ENCODE measurements around the gene CSGALNACT2. TPM values are rescaled to one million over a fixed set of nuclear protein-coding genes. Genes with fewer than 3 reads are reported as not detected.
A peak's percentile ranks its signal among the peaks of the same experiment; 100 is the strongest.

The CSGALNACT2 gene
- total RNA-seq, 1 donor from 2014 or later: 4.9 TPM

DNA sequence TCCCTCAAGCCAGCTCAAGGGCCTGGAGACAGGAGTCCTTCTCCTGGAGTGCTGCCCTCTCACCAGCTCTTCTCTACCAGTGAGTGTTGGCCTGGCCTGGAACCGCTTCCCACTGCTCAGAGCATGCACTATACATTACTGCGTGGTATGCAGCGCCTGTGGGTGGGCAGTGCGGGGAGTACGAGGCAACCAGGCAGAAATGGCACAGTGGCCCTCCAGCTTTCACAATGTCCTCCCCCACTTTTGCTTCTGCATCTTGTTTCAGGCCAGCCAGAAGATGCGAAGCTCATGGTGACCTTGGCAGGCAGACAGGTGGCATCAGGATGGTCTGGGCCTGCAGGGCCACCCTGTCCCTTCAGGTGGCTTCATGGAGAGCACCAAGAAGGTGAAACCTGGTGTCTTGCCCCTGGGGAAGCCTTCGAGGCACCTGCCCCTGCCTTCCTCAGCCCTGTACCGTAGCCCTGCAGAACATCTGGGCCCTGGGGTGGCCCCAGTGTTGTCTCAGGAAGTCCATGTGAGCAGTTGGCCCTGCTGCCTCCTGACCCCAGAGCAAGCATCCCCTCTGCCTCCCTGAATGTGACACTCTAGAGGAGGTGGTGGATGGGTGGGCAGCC lies 92.8 kb downstream of the CSGALNACT2 start:
- ATAC-seq: no peak

DNA sequence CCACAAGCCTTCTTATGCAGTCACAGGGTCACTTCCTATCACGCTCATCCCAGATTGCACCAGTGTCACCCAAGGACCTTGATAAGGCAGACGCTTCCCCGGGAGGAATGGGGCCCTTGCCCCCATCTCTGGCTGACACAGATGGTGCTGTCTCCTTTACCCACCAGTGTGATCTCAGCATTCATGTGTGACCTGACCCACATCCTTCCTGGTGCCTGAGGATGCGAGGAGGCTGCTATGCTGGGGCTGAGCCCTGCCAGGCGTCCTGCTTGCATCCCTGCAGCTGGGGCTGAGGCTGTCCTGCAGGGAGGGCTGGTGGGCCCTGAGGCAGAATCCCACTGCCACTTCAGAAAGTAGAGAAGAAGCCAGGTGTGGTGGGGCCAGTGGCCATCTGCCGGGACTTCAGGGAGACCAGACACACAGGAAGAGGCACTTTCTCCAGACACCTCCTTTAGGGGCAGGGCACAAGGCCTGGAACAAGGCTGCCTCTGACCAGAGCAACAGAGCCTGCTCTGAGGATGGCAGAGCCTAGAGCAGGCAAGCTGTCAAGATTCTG lies 93.4 kb downstream of the CSGALNACT2 start:
- ATAC-seq: peak; percentile 28

DNA sequence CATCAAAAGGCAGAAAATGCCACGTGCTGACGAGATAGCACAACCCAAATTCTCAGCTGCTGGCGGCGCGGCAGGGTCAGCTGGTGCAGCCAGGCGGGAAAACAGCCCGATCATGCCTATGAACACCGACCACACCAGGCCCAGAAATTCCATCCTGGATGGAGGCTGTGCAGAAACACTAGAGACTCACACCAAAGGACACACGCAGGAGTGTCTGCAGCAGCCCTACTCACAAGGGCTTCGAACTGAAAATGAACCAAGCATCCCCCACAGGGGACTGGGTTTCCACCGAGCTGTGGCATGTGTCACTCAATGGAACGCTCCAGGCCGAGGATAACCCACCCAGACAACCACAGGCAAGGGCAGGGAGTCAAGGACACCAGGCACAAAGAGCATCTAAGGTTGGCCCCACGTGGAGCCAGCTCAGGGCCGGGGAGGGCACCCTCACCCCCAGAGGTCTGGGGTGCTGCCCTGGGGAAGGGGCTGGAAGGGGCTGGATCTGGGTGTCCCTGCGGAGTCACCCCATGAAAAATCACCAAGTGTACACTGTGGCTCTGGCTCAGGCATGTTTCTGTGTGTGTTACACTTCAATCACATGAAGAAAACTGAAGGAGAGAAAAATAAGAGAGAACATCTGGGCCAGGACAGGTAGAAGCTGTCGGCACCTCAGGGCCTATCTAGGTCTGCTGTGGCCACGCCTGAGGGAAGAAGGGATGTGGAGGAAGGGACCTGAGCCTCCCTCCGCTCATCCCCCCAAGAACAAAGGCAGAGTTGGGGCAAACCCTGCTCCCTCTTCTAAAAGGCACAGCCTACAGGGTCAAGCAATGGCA lies 95.6 kb downstream of the CSGALNACT2 start:
- ATAC-seq: no peak

DNA sequence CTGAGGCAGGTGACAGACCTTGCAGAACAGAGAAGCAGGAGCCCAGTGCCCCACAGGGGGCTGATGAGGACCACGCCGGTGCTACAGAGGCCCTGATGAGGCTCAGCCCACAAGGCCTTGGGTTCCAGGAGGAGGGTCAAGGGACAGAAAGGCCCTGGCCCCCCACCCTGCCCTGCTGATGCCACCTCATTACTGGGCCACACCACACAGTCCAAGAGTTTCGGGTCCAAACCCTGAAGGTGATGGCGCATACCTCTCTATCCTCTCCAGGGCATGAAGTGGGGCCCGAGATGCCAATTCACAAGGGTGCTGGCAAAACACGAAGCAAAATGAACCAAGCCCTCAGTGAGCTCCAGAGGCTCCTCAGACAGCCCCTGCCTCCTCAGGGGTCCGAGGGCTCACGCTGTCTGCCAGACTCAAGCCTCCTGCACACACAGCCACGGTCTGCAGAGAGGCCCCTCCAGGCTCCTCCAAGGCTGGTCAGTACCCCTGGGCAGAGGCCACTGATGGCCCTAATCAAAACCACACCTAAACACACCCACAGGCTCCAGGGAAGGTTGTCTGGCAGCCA lies 96.3 kb downstream of the CSGALNACT2 start:
- ATAC-seq: no peak

Other genes with a start within 250 kb of the CSGALNACT2 start
- gene RET, start 61.4 kb upstream of the CSGALNACT2 start, total RNA-seq: 0.20 TPM
- 1.00 TPM for gene RASGEF1A, start 128.6 kb downstream of the CSGALNACT2 start, total RNA-seq
- not detected for gene FXYD4, start 233.2 kb downstream of the CSGALNACT2 start, total RNA-seq